ENCODE results near the gene XYLT1. TPM values are rescaled to one million over a fixed set of nuclear protein-coding genes. Genes with fewer than 3 reads are reported as not detected.
A peak's percentile ranks its signal among the peaks of the same experiment; 100 is the strongest.

Gene XYLT1
- total and polyA plus RNA-seq, 10 of the 15 experiments (the other 5 are each of a cell fraction or from before 2014, with no cell fraction given), result 0.88 to 14.8 (median 5.8) TPM

DNA sequence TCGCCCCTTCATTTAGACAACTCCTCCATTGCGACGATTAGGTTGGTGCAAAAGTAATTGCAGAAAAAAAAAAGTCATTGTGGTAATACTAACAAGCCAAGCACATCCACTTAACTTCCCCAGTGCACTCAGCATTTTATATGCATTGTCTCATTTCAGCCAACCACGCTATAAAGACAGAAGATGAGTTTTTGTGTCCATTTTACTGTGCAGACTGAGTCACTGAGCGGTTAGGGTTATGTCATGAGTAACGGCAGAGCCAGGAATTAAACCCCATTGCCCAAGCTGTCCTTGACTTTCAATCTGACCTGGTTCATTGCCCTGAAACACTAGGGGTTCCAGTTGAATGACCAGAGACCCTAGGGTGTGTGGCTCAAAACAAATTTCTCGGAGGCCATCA is 218.7 kb downstream of the XYLT1 start:
- H3K4me1 ChIP-seq (ENCODE audit: control insufficient read depth, insufficient read depth, low read length), result peaks cover 13% of the 10 kb centered on the region
- in situ Hi-C loops (cut with MboI), result no loop called here
- ChIA-PET SMC1A (ENCODE audit: uncharacterized antibody, unreplicated experiment) (interaction anchor here (1.1 to 1.6 kb wide), 2 partner anchors 14 to 114 kb away, joined by 3 to 4 read pairs; no protein-coding TSS in a partner anchor), RAD21 (ENCODE audit: unreplicated experiment) (no interaction called here), POLR2A (no interaction called here), CTCF (interaction anchor here (0.6 to 2.9 kb wide), 6 partner anchors 9 to 196 kb away, joined by 3 to 7 read pairs (median 3); no protein-coding TSS in a partner anchor)
- ATAC-seq (peak; percentile 83), FAIRE-seq (peak; percentile 49), DNase-seq (ENCODE audit: low read depth, low spot score) (no peak)
- no peaks in the 10 kb centered on the region for H3K27me3 ChIP-seq (replicated peaks in 1 of 2; ENCODE audit: control insufficient read depth in 2 of 2, insufficient read depth in 2 of 2, low read length in 1 of 2)
- no TSS peak for BruUV-seq (replicated peaks)
- H3K9ac ChIP-seq (ENCODE audit: control insufficient read depth, insufficient read depth, low read length), result no peak overlapping the region
- H3K79me2 ChIP-seq (ENCODE audit: control insufficient read depth, insufficient read depth, low read length), result no peaks in the 10 kb centered on the region
- H3K27ac ChIP-seq (ENCODE audit: control insufficient read depth, insufficient read depth), result no peak overlapping the region
- H3K4me3 ChIP-seq, result no peak overlapping the region
- H3K4me2 ChIP-seq (ENCODE audit: control insufficient read depth, insufficient read depth), result peak overlapping the region; percentile 1; the same call in 1 of the 2 replicates
- no peaks in the 10 kb centered on the region for H3K36me3 ChIP-seq (ENCODE audit: control insufficient read depth in 2 of 2, insufficient read depth in 2 of 2, low read length in 1 of 2)
- H3K9me3 ChIP-seq (replicated peaks; ENCODE audit: control insufficient read depth, insufficient read depth, low read length), result no peaks in the 10 kb centered on the region
- H2AFZ ChIP-seq (ENCODE audit: control insufficient read depth, low read depth, low read length), result no peak overlapping the region
- WGBS (ENCODE audit: insufficient coverage, insufficient replicate concordance, low lambda C conversion rate, missing lambda C conversion rate), result 0% methylated on average over 7 of the region's 7 CpGs
- no peaks in the 10 kb centered on the region for H4K20me1 ChIP-seq (ENCODE audit: control insufficient read depth, insufficient read depth)
- intact Hi-C loops (cut with micrococcal nuclease; ENCODE audit: unreplicated experiment), result loop anchor here (2.0 kb wide), 1 partner anchor 39 kb away; no protein-coding TSS in a partner anchor
- peak; percentile 60; the same call in 1 of the 2 replicates for TF ChIP-seq CREB1 (IDR thresholded peaks at IDR 0.05; ENCODE audit: low read depth)
- TF ChIP-seq NFIC (IDR thresholded peaks at IDR 0.05; ENCODE audit: low read depth, low read length), result peak; percentile 35; the same call in 1 of the 2 replicates
- TF ChIP-seq CREM (IDR thresholded peaks at IDR 0.05; ENCODE audit: low read depth), result peak; percentile 17; the same call in 1 of the 2 replicates
- TF ChIP-seq, protein P1, sequence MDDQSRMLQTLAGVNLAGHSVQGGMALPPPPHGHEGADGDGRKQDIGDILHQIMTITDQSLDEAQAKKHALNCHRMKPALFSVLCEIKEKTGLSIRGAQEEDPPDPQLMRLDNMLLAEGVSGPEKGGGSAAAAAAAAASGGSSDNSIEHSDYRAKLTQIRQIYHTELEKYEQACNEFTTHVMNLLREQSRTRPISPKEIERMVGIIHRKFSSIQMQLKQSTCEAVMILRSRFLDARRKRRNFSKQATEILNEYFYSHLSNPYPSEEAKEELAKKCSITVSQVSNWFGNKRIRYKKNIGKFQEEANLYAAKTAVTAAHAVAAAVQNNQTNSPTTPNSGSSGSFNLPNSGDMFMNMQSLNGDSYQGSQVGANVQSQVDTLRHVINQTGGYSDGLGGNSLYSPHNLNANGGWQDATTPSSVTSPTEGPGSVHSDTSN (IDR thresholded peaks at IDR 0.05; ENCODE audit: insufficient replicate concordance, low read depth, low read length), result no peak
- peak; percentile 80 for TF ChIP-seq RUNX3 (IDR thresholded peaks at IDR 0.05; ENCODE audit: low read length)
- TF ChIP-seq ATF7 (IDR thresholded peaks at IDR 0.05; ENCODE audit: low read depth), result peak; percentile 34; the same call in 1 of the 2 replicates
- TF ChIP-seq TCF12 (IDR thresholded peaks at IDR 0.05; ENCODE audit: low read depth, low read length), result no peak
- no peak for TF ChIP-seq SMAD1 (IDR thresholded peaks at IDR 0.05; ENCODE audit: low read depth, partially characterized antibody)
- TF ChIP-seq, protein P2, sequence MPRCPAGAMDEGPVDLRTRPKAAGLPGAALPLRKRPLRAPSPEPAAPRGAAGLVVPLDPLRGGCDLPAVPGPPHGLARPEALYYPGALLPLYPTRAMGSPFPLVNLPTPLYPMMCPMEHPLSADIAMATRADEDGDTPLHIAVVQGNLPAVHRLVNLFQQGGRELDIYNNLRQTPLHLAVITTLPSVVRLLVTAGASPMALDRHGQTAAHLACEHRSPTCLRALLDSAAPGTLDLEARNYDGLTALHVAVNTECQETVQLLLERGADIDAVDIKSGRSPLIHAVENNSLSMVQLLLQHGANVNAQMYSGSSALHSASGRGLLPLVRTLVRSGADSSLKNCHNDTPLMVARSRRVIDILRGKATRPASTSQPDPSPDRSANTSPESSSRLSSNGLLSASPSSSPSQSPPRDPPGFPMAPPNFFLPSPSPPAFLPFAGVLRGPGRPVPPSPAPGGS (IDR thresholded peaks at IDR 0.05; ENCODE audit: borderline replicate concordance, insufficient read depth, low read depth, low read length, poor library complexity, severe bottlenecking), result peak; percentile 55
- TF ChIP-seq, protein P3, sequence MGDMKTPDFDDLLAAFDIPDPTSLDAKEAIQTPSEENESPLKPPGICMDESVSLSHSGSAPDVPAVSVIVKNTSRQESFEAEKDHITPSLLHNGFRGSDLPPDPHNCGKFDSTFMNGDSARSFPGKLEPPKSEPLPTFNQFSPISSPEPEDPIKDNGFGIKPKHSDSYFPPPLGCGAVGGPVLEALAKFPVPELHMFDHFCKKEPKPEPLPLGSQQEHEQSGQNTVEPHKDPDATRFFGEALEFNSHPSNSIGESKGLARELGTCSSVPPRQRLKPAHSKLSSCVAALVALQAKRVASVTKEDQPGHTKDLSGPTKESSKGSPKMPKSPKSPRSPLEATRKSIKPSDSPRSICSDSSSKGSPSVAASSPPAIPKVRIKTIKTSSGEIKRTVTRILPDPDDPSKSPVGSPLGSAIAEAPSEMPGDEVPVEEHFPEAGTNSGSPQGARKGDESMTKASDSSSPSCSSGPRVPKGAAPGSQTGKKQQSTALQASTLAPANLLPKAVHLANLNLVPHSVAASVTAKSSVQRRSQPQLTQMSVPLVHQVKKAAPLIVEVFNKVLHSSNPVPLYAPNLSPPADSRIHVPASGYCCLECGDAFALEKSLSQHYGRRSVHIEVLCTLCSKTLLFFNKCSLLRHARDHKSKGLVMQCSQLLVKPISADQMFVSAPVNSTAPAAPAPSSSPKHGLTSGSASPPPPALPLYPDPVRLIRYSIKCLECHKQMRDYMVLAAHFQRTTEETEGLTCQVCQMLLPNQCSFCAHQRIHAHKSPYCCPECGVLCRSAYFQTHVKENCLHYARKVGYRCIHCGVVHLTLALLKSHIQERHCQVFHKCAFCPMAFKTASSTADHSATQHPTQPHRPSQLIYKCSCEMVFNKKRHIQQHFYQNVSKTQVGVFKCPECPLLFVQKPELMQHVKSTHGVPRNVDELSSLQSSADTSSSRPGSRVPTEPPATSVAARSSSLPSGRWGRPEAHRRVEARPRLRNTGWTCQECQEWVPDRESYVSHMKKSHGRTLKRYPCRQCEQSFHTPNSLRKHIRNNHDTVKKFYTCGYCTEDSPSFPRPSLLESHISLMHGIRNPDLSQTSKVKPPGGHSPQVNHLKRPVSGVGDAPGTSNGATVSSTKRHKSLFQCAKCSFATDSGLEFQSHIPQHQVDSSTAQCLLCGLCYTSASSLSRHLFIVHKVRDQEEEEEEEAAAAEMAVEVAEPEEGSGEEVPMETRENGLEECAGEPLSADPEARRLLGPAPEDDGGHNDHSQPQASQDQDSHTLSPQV (IDR thresholded peaks at IDR 0.05), result no peak
- TF ChIP-seq POLR2AphosphoS2 (IDR thresholded peaks at IDR 0.05; ENCODE audit: low read depth, low read length), result no peak
- TF ChIP-seq JUNB (IDR thresholded peaks at IDR 0.05), result peak; percentile 55

Measured in GM12878 (cell line).